ENCODE data around the gene NEK7. TPM values are rescaled to one million over a fixed set of nuclear protein-coding genes. Genes with fewer than 3 reads are reported as not detected.

Gene NEK7
- total RNA-seq, 2 experiments from 2014 or later = 14.9 to 25.6 TPM

- TF ChIP-seq, protein P1, sequence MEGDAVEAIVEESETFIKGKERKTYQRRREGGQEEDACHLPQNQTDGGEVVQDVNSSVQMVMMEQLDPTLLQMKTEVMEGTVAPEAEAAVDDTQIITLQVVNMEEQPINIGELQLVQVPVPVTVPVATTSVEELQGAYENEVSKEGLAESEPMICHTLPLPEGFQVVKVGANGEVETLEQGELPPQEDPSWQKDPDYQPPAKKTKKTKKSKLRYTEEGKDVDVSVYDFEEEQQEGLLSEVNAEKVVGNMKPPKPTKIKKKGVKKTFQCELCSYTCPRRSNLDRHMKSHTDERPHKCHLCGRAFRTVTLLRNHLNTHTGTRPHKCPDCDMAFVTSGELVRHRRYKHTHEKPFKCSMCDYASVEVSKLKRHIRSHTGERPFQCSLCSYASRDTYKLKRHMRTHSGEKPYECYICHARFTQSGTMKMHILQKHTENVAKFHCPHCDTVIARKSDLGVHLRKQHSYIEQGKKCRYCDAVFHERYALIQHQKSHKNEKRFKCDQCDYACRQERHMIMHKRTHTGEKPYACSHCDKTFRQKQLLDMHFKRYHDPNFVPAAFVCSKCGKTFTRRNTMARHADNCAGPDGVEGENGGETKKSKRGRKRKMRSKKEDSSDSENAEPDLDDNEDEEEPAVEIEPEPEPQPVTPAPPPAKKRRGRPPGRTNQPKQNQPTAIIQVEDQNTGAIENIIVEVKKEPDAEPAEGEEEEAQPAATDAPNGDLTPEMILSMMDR (conservative IDR thresholded peaks at IDR 0.05; ENCODE audit: low read length) = no peak
- no peak for TF ChIP-seq EZH2phosphoT487 (IDR thresholded peaks at IDR 0.05; ENCODE audit: borderline replicate concordance, low read depth, low read length)
- POLR2A ChIA-PET = interaction anchor here (0.5 to 0.6 kb wide), 2 partner anchors 55 to 1919 kb away, joined by 3 read pairs; no protein-coding TSS in a partner anchor
- H3K4me3 ChIP-seq (ENCODE audit: low read depth, low read length, poor library complexity, severe bottlenecking) = no peak overlapping the region
- H3K9me3 ChIP-seq (ENCODE audit: low read length) = no peaks in the 10 kb centered on the region
- CTCF ChIA-PET (ENCODE audit: unreplicated experiment) = no interaction called here
- H3K4me2 ChIP-seq (ENCODE audit: low read length) = no peak overlapping the region
- H2AFZ ChIP-seq (ENCODE audit: low read length) = no peak overlapping the region
- no peaks in the 10 kb centered on the region for H4K20me1 ChIP-seq (ENCODE audit: insufficient read depth, low read length)
- no TSS peak for BruUV-seq (replicated peaks)
- no peaks in the 10 kb centered on the region for H3K79me2 ChIP-seq (ENCODE audit: insufficient read depth, low read depth, low read length)
- H3K36me3 ChIP-seq (ENCODE audit: insufficient read depth, low read length) = no peaks in the 10 kb centered on the region; the same call in 1 of the 2 replicates
- DNase-seq (ENCODE audit: low spot score) = no peak
- H3K4me1 ChIP-seq (ENCODE audit: insufficient read depth, low read length, poor library complexity, severe bottlenecking) = peaks cover 4% of the 10 kb centered on the region
- no peaks in the 10 kb centered on the region for H3K9me2 ChIP-seq (ENCODE audit: insufficient read depth, low read length)
- intact Hi-C loops (cut with micrococcal nuclease; ENCODE audit: unreplicated experiment) = no loop called here
- no peak overlapping the region for H3K27ac ChIP-seq (ENCODE audit: low read depth, low read length, poor library complexity, severe bottlenecking)
These were observed 77.9 kb downstream of the NEK7 start for GRCh38 chr1:198234520-198235251.

GRCh38 chr1:198238121-198238520, 81.3 kb downstream of the NEK7 start:
- no peaks in the 10 kb centered on the region; the same call in 1 of the 2 replicates for H3K36me3 ChIP-seq (ENCODE audit: insufficient read depth, low read length)
- H3K4me2 ChIP-seq (ENCODE audit: low read length) = no peak overlapping the region
- peak; percentile 11 for DNase-seq (ENCODE audit: low spot score)
- no peak overlapping the region for H3K4me3 ChIP-seq (ENCODE audit: low read depth, low read length, poor library complexity, severe bottlenecking)
- ChIA-PET CTCF (ENCODE audit: unreplicated experiment) (no interaction called here), POLR2A (no interaction called here)
- H3K9me2 ChIP-seq (ENCODE audit: insufficient read depth, low read length) = no peaks in the 10 kb centered on the region
- no peak overlapping the region for H2AFZ ChIP-seq (ENCODE audit: low read length)
- intact Hi-C loops (cut with micrococcal nuclease; ENCODE audit: unreplicated experiment) = no loop called here
- no TSS peak for BruUV-seq (replicated peaks)
- H3K27ac ChIP-seq (ENCODE audit: low read depth, low read length, poor library complexity, severe bottlenecking) = no peak overlapping the region
- no peaks in the 10 kb centered on the region for H3K9me3 ChIP-seq (ENCODE audit: low read length)
- H3K4me1 ChIP-seq (ENCODE audit: insufficient read depth, low read length, poor library complexity, severe bottlenecking) = no peaks in the 10 kb centered on the region
- no peaks in the 10 kb centered on the region for H4K20me1 ChIP-seq (ENCODE audit: insufficient read depth, low read length)
- H3K79me2 ChIP-seq (ENCODE audit: insufficient read depth, low read depth, low read length) = no peaks in the 10 kb centered on the region
- TF ChIP-seq, protein P1 (conservative IDR thresholded peaks at IDR 0.05; ENCODE audit: low read length) = no peak
- TF ChIP-seq EZH2phosphoT487 (IDR thresholded peaks at IDR 0.05; ENCODE audit: borderline replicate concordance, low read depth, low read length) = no peak

- no peaks in the 10 kb centered on the region for H3K9me2 ChIP-seq (ENCODE audit: insufficient read depth, low read length)
- ChIA-PET POLR2A (interaction anchor here (0.6 kb wide), 1 partner anchor 508 kb away, joined by 3 read pairs; no protein-coding TSS in a partner anchor), CTCF (ENCODE audit: unreplicated experiment) (no interaction called here)
- no peaks in the 10 kb centered on the region for H4K20me1 ChIP-seq (ENCODE audit: insufficient read depth, low read length)
- no peaks in the 10 kb centered on the region for H3K79me2 ChIP-seq (ENCODE audit: insufficient read depth, low read depth, low read length)
- H3K4me2 ChIP-seq (ENCODE audit: low read length) = no peak overlapping the region
- no peak for TF ChIP-seq EZH2phosphoT487 (IDR thresholded peaks at IDR 0.05; ENCODE audit: borderline replicate concordance, low read depth, low read length)
- TF ChIP-seq, protein P1 (conservative IDR thresholded peaks at IDR 0.05; ENCODE audit: low read length) = no peak
- intact Hi-C loops (cut with micrococcal nuclease; ENCODE audit: unreplicated experiment) = no loop called here
- no peak overlapping the region for H2AFZ ChIP-seq (ENCODE audit: low read length)
- no peak for DNase-seq (ENCODE audit: low spot score)
- no peaks in the 10 kb centered on the region for H3K4me1 ChIP-seq (ENCODE audit: insufficient read depth, low read length, poor library complexity, severe bottlenecking)
- no peak overlapping the region for H3K27ac ChIP-seq (ENCODE audit: low read depth, low read length, poor library complexity, severe bottlenecking)
- H3K4me3 ChIP-seq (ENCODE audit: low read depth, low read length, poor library complexity, severe bottlenecking) = no peak overlapping the region
- no peaks in the 10 kb centered on the region for H3K9me3 ChIP-seq (ENCODE audit: low read length)
- no TSS peak for BruUV-seq (replicated peaks)
- no peaks in the 10 kb centered on the region; the same call in 1 of the 2 replicates for H3K36me3 ChIP-seq (ENCODE audit: insufficient read depth, low read length)
These were observed 84.8 kb downstream of the NEK7 start for GRCh38 chr1:198241553-198241952.

All from OCI-LY7 (cell line).